ENCODE results near the gene ZIC1.

ZIC1 gene

GRCh38 chr3:147395899-147396711 lies 13.1 kb upstream of the ZIC1 start:
- H3K4me1 ChIP-seq = no peaks in the 10 kb centered on the region
- no peak overlapping the region for H3K4me2 ChIP-seq
- H3K4me3 ChIP-seq = no peak overlapping the region
- peaks cover 2% of the 10 kb centered on the region; the same call in 1 of the 2 replicates for H3K27me3 ChIP-seq
- no peak overlapping the region for H3K9ac ChIP-seq
- no peaks in the 10 kb centered on the region for H3K36me3 ChIP-seq
- peaks cover 73% of the 10 kb centered on the region for H3K9me3 ChIP-seq
- TF ChIP-seq Cebpa-rat (IDR thresholded peaks at IDR 0.05) = no peak
- no peak overlapping the region for H3K27ac ChIP-seq
- H4K20me1 ChIP-seq = no peaks in the 10 kb centered on the region

- H3K4me1 ChIP-seq = no peaks in the 10 kb centered on the region
- H4K20me1 ChIP-seq = no peaks in the 10 kb centered on the region
- no peaks in the 10 kb centered on the region for H3K36me3 ChIP-seq
- H3K9ac ChIP-seq = no peak overlapping the region
- TF ChIP-seq Cebpa-rat (IDR thresholded peaks at IDR 0.05) = no peak
- no peak overlapping the region for H3K4me3 ChIP-seq
- no peak overlapping the region for H3K27ac ChIP-seq
- peaks cover under 1% of the 10 kb centered on the region; the same call in 1 of the 2 replicates for H3K27me3 ChIP-seq
- H3K9me3 ChIP-seq = peaks cover 69% of the 10 kb centered on the region
- no peak overlapping the region for H3K4me2 ChIP-seq
These were observed 12.5 kb upstream of the ZIC1 start for GRCh38 chr3:147396712-147397046.

- Histone ChIP-seq H4K20me1 (no peaks in the 10 kb centered on the region), H3K9me3 (peaks cover 63% of the 10 kb centered on the region), H3K27ac (no peak overlapping the region), H3K4me3 (no peak overlapping the region), H3K36me3 (no peaks in the 10 kb centered on the region), H3K9ac (no peak overlapping the region), H3K4me1 (no peaks in the 10 kb centered on the region), H3K4me2 (no peak overlapping the region), H3K27me3 (peaks cover 7% of the 10 kb centered on the region)
- TF ChIP-seq Cebpa-rat (IDR thresholded peaks at IDR 0.05) = no peak
These were observed 11.8 kb upstream of the ZIC1 start for GRCh38 chr3:147397155-147397874.

GRCh38 chr3:147397875-147398812 lies 11.0 kb upstream of the ZIC1 start:
- H3K9ac ChIP-seq = no peak overlapping the region

GRCh38 chr3:147398813-147399534 lies 10.2 kb upstream of the ZIC1 start:
- H3K9me3 ChIP-seq = peaks cover 47% of the 10 kb centered on the region
- H3K4me2 ChIP-seq = no peak overlapping the region
- H3K27ac ChIP-seq = no peak overlapping the region
- peaks cover 23% of the 10 kb centered on the region for H3K27me3 ChIP-seq
- TF ChIP-seq Cebpa-rat (IDR thresholded peaks at IDR 0.05) = no peak
- H3K9ac ChIP-seq = no peak overlapping the region
- no peaks in the 10 kb centered on the region for H4K20me1 ChIP-seq
- H3K36me3 ChIP-seq = no peaks in the 10 kb centered on the region
- H3K4me3 ChIP-seq = no peak overlapping the region
- H3K4me1 ChIP-seq = no peaks in the 10 kb centered on the region

More at GRCh38 chr3:147397875-147398812, 11.0 kb upstream of the ZIC1 start:
- peaks cover 55% of the 10 kb centered on the region for H3K9me3 ChIP-seq
- no peak overlapping the region for H3K4me2 ChIP-seq
- H3K27ac ChIP-seq = no peak overlapping the region
- no peak overlapping the region for H3K4me3 ChIP-seq
- no peaks in the 10 kb centered on the region for H3K36me3 ChIP-seq
- no peak for TF ChIP-seq Cebpa-rat (IDR thresholded peaks at IDR 0.05)
- peaks cover 15% of the 10 kb centered on the region for H3K27me3 ChIP-seq
- H3K4me1 ChIP-seq = no peaks in the 10 kb centered on the region
- no peaks in the 10 kb centered on the region for H4K20me1 ChIP-seq

- peaks cover 36% of the 10 kb centered on the region for H3K9me3 ChIP-seq
- no peaks in the 10 kb centered on the region for H3K4me1 ChIP-seq
- no peak overlapping the region for H3K4me3 ChIP-seq
- H3K27me3 ChIP-seq = peaks cover 35% of the 10 kb centered on the region
- H3K4me2 ChIP-seq = no peak overlapping the region
- TF ChIP-seq Cebpa-rat (IDR thresholded peaks at IDR 0.05) = no peak
- H3K36me3 ChIP-seq = no peaks in the 10 kb centered on the region
- H3K27ac ChIP-seq = no peak overlapping the region
- peaks cover 6% of the 10 kb centered on the region; the same call in 1 of the 2 replicates for H4K20me1 ChIP-seq
- H3K9ac ChIP-seq = no peak overlapping the region
These were observed 9.1 kb upstream of the ZIC1 start for GRCh38 chr3:147400111-147400510.

GRCh38 chr3:147400999-147401398 lies 8.2 kb upstream of the ZIC1 start:
- Histone ChIP-seq H3K4me2 (no peak overlapping the region), H4K20me1 (peaks cover 7% of the 10 kb centered on the region; the same call in 1 of the 2 replicates), H3K4me1 (peaks cover 5% of the 10 kb centered on the region), H3K36me3 (no peaks in the 10 kb centered on the region), H3K9ac (no peak overlapping the region), H3K27me3 (peaks cover 43% of the 10 kb centered on the region), H3K4me3 (no peak overlapping the region), H3K9me3 (peaks cover 27% of the 10 kb centered on the region), H3K27ac (no peak overlapping the region)
- no peak for TF ChIP-seq Cebpa-rat (IDR thresholded peaks at IDR 0.05)

GRCh38 chr3:147401421-147401820 lies 7.7 kb upstream of the ZIC1 start:
- Histone ChIP-seq H3K4me3 (no peak overlapping the region), H3K9ac (no peak overlapping the region), H3K36me3 (no peaks in the 10 kb centered on the region), H3K27ac (no peak overlapping the region), H3K9me3 (peaks cover 22% of the 10 kb centered on the region), H3K4me2 (no peak overlapping the region), H3K4me1 (peaks cover 9% of the 10 kb centered on the region), H4K20me1 (peaks cover 7% of the 10 kb centered on the region; the same call in 1 of the 2 replicates), H3K27me3 (peaks cover 48% of the 10 kb centered on the region)
- no peak for TF ChIP-seq Cebpa-rat (IDR thresholded peaks at IDR 0.05)

GRCh38 chr3:147402159-147402558 lies 7.0 kb upstream of the ZIC1 start:
- TF ChIP-seq Cebpa-rat (IDR thresholded peaks at IDR 0.05) = no peak
- H3K36me3 ChIP-seq = no peaks in the 10 kb centered on the region
- H3K4me2 ChIP-seq = no peak overlapping the region
- peaks cover 7% of the 10 kb centered on the region; the same call in 1 of the 2 replicates for H4K20me1 ChIP-seq
- peaks cover 15% of the 10 kb centered on the region for H3K9me3 ChIP-seq
- H3K9ac ChIP-seq = no peak overlapping the region
- no peak overlapping the region for H3K4me3 ChIP-seq
- H3K27me3 ChIP-seq = peaks cover 55% of the 10 kb centered on the region
- no peak overlapping the region for H3K27ac ChIP-seq
- peaks cover 17% of the 10 kb centered on the region for H3K4me1 ChIP-seq

Data from BLaER1 (cell line).